ENCODE results near the gene GALC.

Gene GALC

DNA sequence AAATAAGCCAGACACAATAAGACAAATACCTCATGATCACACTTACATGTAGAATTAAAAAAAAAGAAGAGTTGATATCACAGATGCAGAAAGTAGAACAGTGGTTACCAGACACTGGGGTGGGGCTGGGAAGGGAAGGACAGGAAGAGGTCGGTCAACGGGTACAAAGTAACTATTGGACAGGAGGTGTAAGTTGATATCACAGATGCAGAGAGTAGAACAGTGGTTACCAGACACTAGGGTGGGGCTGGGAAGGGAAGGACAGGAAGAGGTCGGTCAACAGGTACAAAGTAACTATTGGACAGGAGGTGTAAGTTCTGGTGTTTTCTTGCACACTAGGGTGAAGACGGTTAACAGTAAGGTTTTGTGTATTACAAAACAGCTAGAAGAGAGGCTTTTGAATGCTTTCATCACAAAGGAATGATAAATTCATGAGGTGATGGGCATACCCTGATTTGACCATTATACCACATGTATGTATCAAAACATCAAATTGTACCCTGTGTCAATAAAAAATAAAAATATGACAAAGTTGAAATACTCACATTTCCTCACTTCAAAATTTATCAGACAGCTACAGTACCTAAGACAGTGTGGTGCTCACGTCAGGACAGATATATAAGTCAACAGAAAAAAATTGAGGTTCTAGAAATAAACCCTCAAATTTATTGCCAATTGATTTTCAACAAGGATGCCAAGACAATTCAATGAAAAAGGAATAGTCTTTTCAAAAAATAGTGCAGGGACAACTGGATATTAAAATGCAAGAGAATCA lies 32.8 kb downstream of the GALC start:
- DNase-seq (ENCODE audit: extremely low read depth in 1 of 2, low read depth in 1 of 2): no peak

GRCh38 chr14:87955501-87955900 lies 37.5 kb downstream of the GALC start:
- DNase-seq (ENCODE audit: extremely low read depth in 1 of 2, low read depth in 1 of 2): no peak

GRCh38 chr14:87952307-87953094 lies 40.5 kb downstream of the GALC start:
- DNase-seq (ENCODE audit: extremely low read depth in 1 of 2, low read depth in 1 of 2): no peak

- DNase-seq (ENCODE audit: extremely low read depth in 1 of 2, low read depth in 1 of 2): no peak
Observed at GRCh38 chr14:87944987-87945604, 47.9 kb downstream of the GALC start.

GRCh38 chr14:87940894-87941293 lies 52.1 kb downstream of the GALC start:
- DNase-seq (ENCODE audit: extremely low read depth in 1 of 2, low read depth in 1 of 2): no peak

DNA sequence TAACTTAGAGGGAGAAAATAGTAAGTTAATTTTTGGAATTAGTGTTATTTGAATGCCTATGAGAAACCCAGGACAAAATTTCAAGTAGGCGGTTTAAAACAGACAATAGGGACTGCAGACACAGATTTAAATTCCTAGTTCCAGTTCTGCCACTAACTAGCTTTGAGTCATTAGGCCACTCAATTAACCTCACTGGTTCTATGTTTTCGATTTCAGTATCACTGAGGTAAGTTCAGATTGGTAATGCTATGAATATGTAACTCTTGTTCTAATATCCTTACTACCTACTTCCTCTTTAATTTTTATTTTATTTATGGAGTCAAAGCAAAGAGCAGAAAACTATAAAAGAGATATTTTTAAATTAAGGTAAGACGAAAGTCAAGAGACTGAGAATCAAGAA lies 52.6 kb downstream of the GALC start:
- no peak for DNase-seq (ENCODE audit: extremely low read depth in 1 of 2, low read depth in 1 of 2)

- DNase-seq (ENCODE audit: extremely low read depth in 1 of 2, low read depth in 1 of 2): no peak
Observed at GRCh38 chr14:87935886-87936285, 57.1 kb downstream of the GALC start.

DNA sequence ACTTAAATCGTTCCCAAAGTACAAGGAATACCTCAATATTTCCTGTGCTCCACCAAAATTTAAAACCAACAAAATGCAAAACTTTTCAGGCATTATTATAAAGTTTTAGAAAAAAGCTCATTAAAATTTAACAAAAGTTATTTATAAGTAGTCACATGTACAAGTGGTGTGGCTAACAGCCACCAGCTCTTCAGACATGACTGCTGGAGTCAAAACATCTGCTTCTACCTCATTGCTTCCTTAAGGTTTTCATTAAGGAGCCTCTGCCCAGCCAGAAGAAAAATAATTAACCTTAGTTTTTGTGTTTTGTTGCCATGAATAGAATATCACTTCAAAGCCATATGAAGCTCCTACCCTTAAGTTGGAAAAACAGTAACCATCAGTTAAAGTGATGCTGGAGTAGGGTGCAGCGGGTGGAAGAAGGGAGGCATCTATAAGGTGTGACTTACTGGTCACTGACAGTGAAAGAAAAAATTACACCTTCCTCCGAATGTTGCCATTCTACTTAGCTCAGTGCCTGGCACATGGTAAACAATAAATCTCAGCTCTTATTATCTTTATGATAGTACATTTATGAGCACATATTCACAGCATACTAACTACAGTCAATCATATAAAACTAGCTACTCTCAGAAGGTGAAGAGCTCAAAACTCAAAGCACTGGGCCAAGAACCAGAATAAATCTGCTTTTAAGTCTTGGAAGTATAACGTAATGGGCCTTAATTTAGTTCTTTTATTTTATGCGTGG lies 57.7 kb downstream of the GALC start:
- DNase-seq (ENCODE audit: extremely low read depth in 1 of 2, low read depth in 1 of 2): no peak

GRCh38 chr14:87934185-87934584 lies 58.8 kb downstream of the GALC start:
- DNase-seq (ENCODE audit: extremely low read depth in 1 of 2, low read depth in 1 of 2): no peak

DNA sequence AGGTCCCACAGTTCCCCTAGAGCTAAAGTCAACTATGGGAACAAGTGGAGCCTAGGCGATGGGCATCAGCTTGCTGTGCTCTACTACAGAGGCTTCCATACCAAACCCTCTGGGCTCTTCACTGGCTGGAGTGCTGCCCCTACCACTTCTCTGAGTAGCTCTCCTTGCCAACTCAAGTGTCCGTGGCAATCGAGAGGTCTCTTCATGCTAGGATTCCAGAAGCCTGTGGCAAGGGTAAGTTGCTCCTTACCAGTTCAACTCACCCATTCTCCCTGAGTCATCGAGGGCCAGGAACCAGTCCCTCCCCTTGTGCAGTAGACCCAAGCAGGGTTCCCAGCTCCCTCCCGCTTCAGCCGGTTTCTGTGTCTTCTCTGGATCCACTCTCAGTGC lies 76.1 kb downstream of the GALC start:
- no peak for DNase-seq (ENCODE audit: extremely low read depth in 1 of 2, low read depth in 1 of 2)

DNA sequence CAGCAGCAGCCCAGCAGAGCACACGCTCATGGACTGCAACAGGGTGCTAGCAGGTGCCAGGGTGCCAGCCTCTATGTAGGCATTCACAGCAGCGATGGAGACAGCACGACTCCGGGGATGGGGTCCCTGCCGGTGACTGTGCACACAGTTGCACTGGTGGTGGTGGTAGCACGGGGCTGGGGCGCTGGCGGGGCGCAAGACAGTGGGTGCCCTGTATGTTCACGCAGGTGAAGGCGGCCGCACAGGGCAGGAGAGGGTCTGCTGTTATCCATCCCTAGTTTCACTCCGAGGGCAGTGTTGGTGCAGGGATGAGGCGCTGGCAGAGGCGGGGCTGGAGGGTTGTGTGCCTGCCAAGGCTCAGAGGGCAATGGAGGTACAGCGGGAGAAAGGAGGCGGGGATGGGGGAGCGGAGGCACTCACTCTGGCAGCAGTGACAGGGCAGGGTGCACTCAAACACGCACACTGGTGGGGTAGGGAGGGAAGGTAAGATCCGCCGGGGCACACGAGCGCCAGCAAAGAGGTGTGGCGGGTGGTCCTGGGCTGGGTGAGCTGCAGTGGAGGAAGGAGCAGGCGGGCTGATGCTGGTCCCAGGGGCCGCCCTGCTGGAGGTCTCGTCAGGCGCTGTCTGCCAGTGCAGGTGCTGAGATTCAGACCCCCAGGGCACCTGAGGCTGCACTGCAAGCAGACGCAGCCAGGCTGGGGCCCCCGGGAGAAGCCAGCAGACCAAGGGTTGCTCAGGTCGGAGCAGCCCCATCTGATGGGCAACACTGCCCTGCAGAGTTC lies 76.7 kb downstream of the GALC start:
- no peak for DNase-seq (ENCODE audit: extremely low read depth in 1 of 2, low read depth in 1 of 2)

GRCh38 chr14:87908550-87908949 lies 84.4 kb downstream of the GALC start:
- DNase-seq (ENCODE audit: extremely low read depth in 1 of 2, low read depth in 1 of 2): no peak

- no peak for DNase-seq (ENCODE audit: extremely low read depth in 1 of 2, low read depth in 1 of 2)
Observed at GRCh38 chr14:87901652-87902051, 91.3 kb downstream of the GALC start.

- no peak for DNase-seq (ENCODE audit: extremely low read depth in 1 of 2, low read depth in 1 of 2)
Observed at GRCh38 chr14:87901236-87901635, 91.7 kb downstream of the GALC start.

- DNase-seq (ENCODE audit: extremely low read depth in 1 of 2, low read depth in 1 of 2): no peak
Observed at GRCh38 chr14:87899228-87899627, 93.8 kb downstream of the GALC start.

GRCh38 chr14:87898301-87898700 lies 94.7 kb downstream of the GALC start:
- DNase-seq (ENCODE audit: extremely low read depth in 1 of 2, low read depth in 1 of 2): no peak

DNA sequence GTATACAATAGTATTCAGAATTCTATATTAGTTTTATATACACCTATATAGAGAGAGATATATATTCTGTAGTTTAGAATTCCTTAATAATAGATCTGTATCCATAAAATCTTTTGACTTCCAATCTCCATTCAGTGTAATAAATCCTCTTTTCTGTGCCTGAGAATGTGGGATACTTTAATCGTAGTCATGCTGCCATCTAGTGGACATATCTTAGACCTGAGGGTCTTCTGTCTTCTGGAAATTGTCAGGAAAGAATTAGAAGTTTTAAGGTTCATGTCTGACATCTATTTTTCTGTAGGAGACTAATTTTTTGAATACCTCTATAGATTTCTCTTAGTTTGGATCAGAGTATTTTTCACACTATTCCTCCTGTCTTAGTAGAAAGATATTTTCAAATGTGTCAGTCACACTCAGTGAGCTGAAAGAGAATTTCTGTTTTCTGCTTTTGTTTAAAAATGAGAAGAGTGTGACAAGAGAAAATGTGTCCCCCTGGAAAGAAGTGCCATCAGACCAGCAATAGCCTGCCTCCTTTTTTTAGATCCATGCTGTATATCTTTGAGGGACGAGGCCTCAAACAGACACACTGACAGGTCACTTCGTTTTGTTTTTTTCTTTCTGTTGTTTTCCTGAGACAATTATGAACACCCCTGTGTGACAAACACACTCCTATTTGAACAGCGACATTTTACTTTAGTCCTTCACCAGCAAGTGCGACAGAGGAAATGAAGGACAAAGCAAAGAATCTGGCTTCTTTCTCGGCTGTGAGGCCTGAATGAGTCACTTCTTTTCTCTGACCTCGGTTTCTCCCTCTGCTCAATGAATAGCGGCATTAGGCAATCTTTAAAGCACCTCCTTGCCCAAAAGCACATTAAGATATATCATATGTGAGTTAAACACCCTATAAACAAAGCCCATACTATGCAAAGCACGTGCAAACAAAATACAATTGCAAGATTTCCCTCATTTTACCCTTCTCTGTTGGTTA lies 96.3 kb downstream of the GALC start:
- DNase-seq (ENCODE audit: extremely low read depth in 1 of 2, low read depth in 1 of 2): no peak

DNA sequence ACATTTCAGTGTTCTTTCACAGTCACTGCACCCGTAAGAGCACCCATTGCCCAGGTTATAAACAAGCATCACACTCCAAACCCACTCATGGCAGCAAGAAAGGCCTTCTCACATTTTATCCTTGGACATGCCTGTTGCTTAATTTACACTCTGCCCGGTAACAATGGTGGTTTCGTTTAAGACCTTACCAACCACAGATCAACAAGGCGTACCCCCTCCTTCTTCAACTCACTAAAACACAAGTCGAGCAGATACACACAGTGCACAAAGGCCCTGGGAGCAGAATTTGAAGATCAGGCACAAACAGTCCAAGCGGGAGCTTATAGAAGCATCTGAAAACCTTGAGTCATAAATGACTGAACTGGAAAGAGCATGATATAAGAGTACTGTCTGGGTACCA lies 98.1 kb downstream of the GALC start:
- DNase-seq (ENCODE audit: extremely low read depth in 1 of 2, low read depth in 1 of 2): no peak

GRCh38 chr14:87892763-87893162 lies 100.2 kb downstream of the GALC start:
- no peak for DNase-seq (ENCODE audit: extremely low read depth in 1 of 2, low read depth in 1 of 2)

Data from stimulated activated CD8-positive, alpha-beta memory T cell treated with anti-CD3 and anti-CD28 coated beads, Interleukin-7, amount 100 ng/mL, for 48 hours (primary cell).